Psoas muscle (tissue), 8 donors: Measurements from ENCODE around the gene KRTAP4-4. TPM values are rescaled to one million over a fixed set of nuclear protein-coding genes. Genes with fewer than 3 reads are reported as not detected.

Source experiments
- ATAC-seq, 4 donors: fragments of 200-7000 bp; cut with Tn5 transposase; one replicate each; pipeline ENCODE4 v1.9.1; 2020; ENCODE audit warnings: moderate library complexity in 3 of 4, mild to moderate bottlenecking in 2 of 4
- DNase-seq, 2 donors: peaks; one replicate each; pipeline ENCODE4 v3.0.0-alpha.2; 2020
- H3K27ac ChIP-seq: fragments of 200-600 bp; one replicate; pipeline ENCODE4 v1.8.0; 2022
- H3K27me3 ChIP-seq, 3 donors: fragments of 200-600 bp in 1 of 3; one replicate each; pipeline versions ENCODE4 v1.6.1 to v1.8.0; 2013 to 2022; ENCODE audit warnings: low read length in 2 of 3, mild to moderate bottlenecking in 2 of 3, moderate library complexity in 1 of 3; ENCODE audit not compliant: insufficient read depth in 3 of 3
- H3K36me3 ChIP-seq, 2 donors: fragments of 200-600 bp in 1 of 2; one replicate each; pipeline versions ENCODE4 v1.6.1 to v1.8.0; 2013 to 2022; ENCODE audit warnings: low read depth in 1 of 2, mild to moderate bottlenecking in 1 of 2, moderate library complexity in 1 of 2; ENCODE audit not compliant: insufficient read depth in 1 of 2
- H3K4me1 ChIP-seq: fragments of 200-600 bp; one replicate; pipeline ENCODE4 v1.8.0; 2022
- H3K4me3 ChIP-seq: fragments of 200-600 bp; one replicate; pipeline ENCODE4 v1.8.0; 2022; ENCODE audit warnings: mild to moderate bottlenecking
- H3K9me3 ChIP-seq: fragments of 200-600 bp; one replicate; pipeline ENCODE4 v1.8.0; 2022
- CTCF ChIP-seq: fragments of 200-600 bp; IDR thresholded peaks from one replicate; pipeline ENCODE4 v1.8.0; 2022; ENCODE audit warnings: antibody characterized with exemption
- WGBS, 3 donors: extraction: QIAGEN DNeasy Blood & Tissue Kit; methylation state at CpG; one replicate each; pipeline versions ENCODE4 v1.1.6 to v1.1.7; 2013; 5-methylcytosine and 5-hydroxymethylcytosine counted together
- intact Hi-C, 2 donors: fragments of 100-400 bp; cut with DNase I; formaldehyde crosslinking; loops; one replicate each; pipeline versions ENCODE4 v1.11.0 to v1.14.2; 2022
- polyA plus RNA-seq, 3 donors: library from polyadenylated mRNA; stranded (reverse); fragments of 200-250 nt; gene quantifications; one replicate each; pipeline ENCODE4 v1.2.3, GENCODE V29; 2013
- total RNA-seq, 4 donors: library from RNA; stranded (reverse); fragmentation: NEBNext Ultra II Directional in 2 of 4; extraction: Animal tissue kit (Norgen Biotek cat#: 25700) in 2 of 4; gene quantifications; one replicate each; pipeline versions ENCODE4 v1.2.1 to v1.2.4, GENCODE V29; 2021 to 2023
- donor health status: healthy with polysubstance abuse.
- donor health status: DM: no; HTN: no; CAD: no; lungs with moderate emphysema.
- donor health status: Bipolar disorder and iron deficiency.
- donor health status: healthy.
- donor health status: DM: yes; HTN: yes; CAD: no.
- donor health status: DM: no; HTN: no; CAD: no.
- donor health status: DM: no; HTN: no; CAD: no.
- donor health status: DM: yes; HTN: yes; CAD: no.

Gene KRTAP4-4
- total and polyA plus RNA-seq, 7 donors = not detected

GRCh38 chr17:41133880-41134735 lies 26.4 kb downstream of the KRTAP4-4 start:
- DNase-seq (no peak), ATAC-seq (no peak)
- TF ChIP-seq CTCF = no peak
- WGBS, 3 donors = 70 to 72% (median 72%) methylated on average over 2 of the region's 2 CpGs
- no peak overlapping the region for H3K4me3 ChIP-seq
- H3K36me3 ChIP-seq = no peaks in the 10 kb centered on the region
- H3K4me1 ChIP-seq = no peaks in the 10 kb centered on the region
- peaks cover 7% of the 10 kb centered on the region for H3K9me3 ChIP-seq
- no peak overlapping the region for H3K27ac ChIP-seq
- intact Hi-C loops = no loop called here
- H3K27me3 ChIP-seq = peaks cover 0 to 2% (median 0%) of the 10 kb centered on the region in 3 donors

- Histone ChIP-seq H3K36me3 (no peaks in the 10 kb centered on the region), H3K27ac (no peak overlapping the region), H3K4me1 (no peaks in the 10 kb centered on the region), H3K27me3 (peaks cover 0 to 2% (median 0%) of the 10 kb centered on the region in 3 donors), H3K9me3 (peaks cover 7% of the 10 kb centered on the region), H3K4me3 (no peak overlapping the region)
- DNase-seq (no peak), ATAC-seq (no peak)
- TF ChIP-seq CTCF = no peak
- 78 to 88% (median 83%) methylated on average over 3 of the region's 3 CpGs for WGBS, 3 donors
- intact Hi-C loops = no loop called here
These were observed 28.6 kb downstream of the KRTAP4-4 start for GRCh38 chr17:41131979-41132378.

GRCh38 chr17:41127371-41127770 lies 33.2 kb downstream of the KRTAP4-4 start:
- H3K27ac ChIP-seq = no peak overlapping the region
- H3K4me1 ChIP-seq = no peaks in the 10 kb centered on the region
- ATAC-seq (no peak), DNase-seq (no peak)
- no peak for TF ChIP-seq CTCF
- peaks cover 0 to 6% (median 2%) of the 10 kb centered on the region in 3 donors for H3K27me3 ChIP-seq
- whole genome bisulfite sequencing, 3 donors = 79 to 83% (median 83%) methylated on average over 1 of the region's 1 CpG
- H3K36me3 ChIP-seq = no peaks in the 10 kb centered on the region
- H3K4me3 ChIP-seq = no peak overlapping the region
- H3K9me3 ChIP-seq = peaks cover 7% of the 10 kb centered on the region
- intact Hi-C loops = no loop called here

GRCh38 chr17:41126412-41126811 lies 34.1 kb downstream of the KRTAP4-4 start:
- WGBS, 3 donors = 85 to 93% (median 88%) methylated on average over 3 of the region's 3 CpGs
- no peak overlapping the region for H3K4me3 ChIP-seq
- no peak for TF ChIP-seq CTCF
- intact Hi-C loops = no loop called here
- H3K9me3 ChIP-seq = peaks cover 7% of the 10 kb centered on the region
- no peak for DNase-seq
- H3K4me1 ChIP-seq = no peaks in the 10 kb centered on the region
- H3K27me3 ChIP-seq = peaks cover 0 to 6% (median 2%) of the 10 kb centered on the region in 3 donors
- no peak for ATAC-seq
- no peak overlapping the region for H3K27ac ChIP-seq
- no peaks in the 10 kb centered on the region for H3K36me3 ChIP-seq
